HS-5 (cell line): ENCODE results near the gene KLF4.
"Not testable (repeated sequence)": the region's sequence is repeated elsewhere in the genome, so short reads cannot be mapped to it uniquely, and the experiment has no call there.

Source experiments
- DNase-seq: peaks from one replicate; pipeline ENCODE4 v3.0.0-alpha.2; 2012; ENCODE audit warnings: low read depth

KLF4 gene

GRCh38 chr9:107489687-107490605 is at the start of gene KLF4:
Gene KLF4, minus strand, starts transcription at chr9:107489769. Its CDS starts 597 bp downstream, at chr9:107489172.
- DNase-seq, result peak; percentile 59

GRCh38 chr9:107536462-107536861 is 46.9 kb upstream of the KLF4 start:
- no peak for DNase-seq

GRCh38 chr9:107534510-107535078 is 45.0 kb upstream of the KLF4 start:
- DNase-seq, result no peak

GRCh38 chr9:107530679-107531078 is 41.1 kb upstream of the KLF4 start:
- DNase-seq, result no peak

- no peak for DNase-seq
Observed at GRCh38 chr9:107528686-107529085, 39.1 kb upstream of the KLF4 start.

- DNase-seq, result no peak
Observed at GRCh38 chr9:107523539-107523938, 34.0 kb upstream of the KLF4 start.

GRCh38 chr9:107520186-107520585 is 30.6 kb upstream of the KLF4 start:
- no peak for DNase-seq

GRCh38 chr9:107518037-107518807 is 28.7 kb upstream of the KLF4 start:
- DNase-seq, result no peak

GRCh38 chr9:107513464-107514100 is 24.0 kb upstream of the KLF4 start:
- DNase-seq, result no peak

GRCh38 chr9:107504585-107505455 is 15.3 kb upstream of the KLF4 start:
- peak; percentile 69 for DNase-seq

GRCh38 chr9:107502464-107502863 is 12.9 kb upstream of the KLF4 start:
- no peak for DNase-seq

- not testable (repeated sequence) for DNase-seq
Observed at GRCh38 chr9:107500421-107501200, 11.0 kb upstream of the KLF4 start.

GRCh38 chr9:107496976-107497375 is 7.4 kb upstream of the KLF4 start:
- DNase-seq, result no peak

- no peak for DNase-seq
Observed at GRCh38 chr9:107492381-107492970, 2.9 kb upstream of the KLF4 start.

GRCh38 chr9:107491081-107492053 is 1.8 kb upstream of the KLF4 start:
- no peak for DNase-seq

GRCh38 chr9:107490606-107490970 is 1.0 kb upstream of the KLF4 start:
- DNase-seq, result not testable (repeated sequence)

GRCh38 chr9:107489144-107489673 is 360 bp downstream of the KLF4 start:
- DNase-seq, result no peak

GRCh38 chr9:107488375-107489143 is 1.0 kb downstream of the KLF4 start:
- DNase-seq, result no peak
